Liver (tissue), 3 donors: ENCODE data around the gene CD244.

Experiments used
- EGR1 ChIP-seq, 2 donors: IDR thresholded peaks; 2 replicates each; pipeline ENCODE4 v1.6.1; 2016 to 2018; ENCODE audit warnings: antibody characterized with exemption in 2 of 2, low read depth in 2 of 2
- TAF1 ChIP-seq: conservative IDR thresholded peaks from 2 replicates; pipeline ENCODE4 v1.6.1; 2016; ENCODE audit warnings: antibody characterized with exemption, mild to moderate bottlenecking
- TF ChIP-seq, protein P1 (sequence below): fragments of 150-350 bp; IDR thresholded peaks from 2 replicates; pipeline ENCODE4 v1.5.1; 2017; ENCODE audit warnings: improper control_type of control experiment, low read depth, low read length; ENCODE audit not compliant: missing input control
- donor health status: healthy.
- donor health status: healthy.

DNA sequence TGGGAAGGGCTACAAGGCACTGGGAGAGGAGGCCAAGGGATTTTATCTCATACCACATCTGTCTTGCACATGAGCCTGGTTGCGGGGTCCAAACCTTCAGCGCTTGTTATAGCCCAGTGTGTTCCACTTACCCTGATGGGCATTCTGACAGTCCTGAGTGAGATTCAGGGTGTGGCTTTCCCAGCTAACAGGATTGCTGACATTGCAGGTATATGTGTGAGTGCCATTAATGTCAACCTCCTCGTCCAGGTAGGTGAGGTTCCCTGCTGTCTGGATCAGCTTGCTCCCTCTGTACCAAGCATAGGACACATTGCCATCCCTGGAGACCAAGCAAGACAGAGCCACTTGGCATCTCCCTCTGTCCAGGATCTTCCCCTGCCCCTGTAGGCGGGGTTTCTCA, 21.6 kb downstream of the CD244 start:
- TF ChIP-seq, protein P1, sequence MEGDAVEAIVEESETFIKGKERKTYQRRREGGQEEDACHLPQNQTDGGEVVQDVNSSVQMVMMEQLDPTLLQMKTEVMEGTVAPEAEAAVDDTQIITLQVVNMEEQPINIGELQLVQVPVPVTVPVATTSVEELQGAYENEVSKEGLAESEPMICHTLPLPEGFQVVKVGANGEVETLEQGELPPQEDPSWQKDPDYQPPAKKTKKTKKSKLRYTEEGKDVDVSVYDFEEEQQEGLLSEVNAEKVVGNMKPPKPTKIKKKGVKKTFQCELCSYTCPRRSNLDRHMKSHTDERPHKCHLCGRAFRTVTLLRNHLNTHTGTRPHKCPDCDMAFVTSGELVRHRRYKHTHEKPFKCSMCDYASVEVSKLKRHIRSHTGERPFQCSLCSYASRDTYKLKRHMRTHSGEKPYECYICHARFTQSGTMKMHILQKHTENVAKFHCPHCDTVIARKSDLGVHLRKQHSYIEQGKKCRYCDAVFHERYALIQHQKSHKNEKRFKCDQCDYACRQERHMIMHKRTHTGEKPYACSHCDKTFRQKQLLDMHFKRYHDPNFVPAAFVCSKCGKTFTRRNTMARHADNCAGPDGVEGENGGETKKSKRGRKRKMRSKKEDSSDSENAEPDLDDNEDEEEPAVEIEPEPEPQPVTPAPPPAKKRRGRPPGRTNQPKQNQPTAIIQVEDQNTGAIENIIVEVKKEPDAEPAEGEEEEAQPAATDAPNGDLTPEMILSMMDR: no peak
- TF ChIP-seq EGR1 (IDR thresholded peaks at IDR 0.05; ENCODE audit: low read depth in 2 of 2) (no peak), TAF1 (no peak)
